Measurements from ENCODE around the gene MEIS2. TPM values are rescaled to one million over a fixed set of nuclear protein-coding genes. Genes with fewer than 3 reads are reported as not detected.

Gene MEIS2
- total RNA-seq, 1 donor from 2014 or later = 58.5 TPM

GRCh38 chr15:37016231-37016630, 84.1 kb downstream of the MEIS2 start:
- H3K9me3 Mint-ChIP-seq = no peaks in the 10 kb centered on the region
- peak overlapping the region; percentile 50 for H3K27ac Mint-ChIP-seq (ENCODE audit: unreplicated experiment)
- DNase-seq (ENCODE audit: low read depth, low spot score) = no peak
- no peak overlapping the region for H3K4me3 Mint-ChIP-seq
- peaks cover 59% of the 10 kb centered on the region for H3K4me1 Mint-ChIP-seq
- H3K36me3 Mint-ChIP-seq (ENCODE audit: low read depth) = peaks cover 3% of the 10 kb centered on the region
- no peak for TF ChIP-seq CTCF (conservative IDR thresholded peaks at IDR 0.05)
- H3K27me3 Mint-ChIP-seq (ENCODE audit: low read depth) = no peaks in the 10 kb centered on the region

GRCh38 chr15:37015451-37015850, 84.9 kb downstream of the MEIS2 start:
- Mint-ChIP-seq H3K4me3 (peak overlapping the region; percentile 59), H3K27me3 (ENCODE audit: low read depth) (no peaks in the 10 kb centered on the region), H3K36me3 (ENCODE audit: low read depth) (peaks cover 4% of the 10 kb centered on the region), H3K9me3 (no peaks in the 10 kb centered on the region), H3K4me1 (peaks cover 51% of the 10 kb centered on the region), H3K27ac (ENCODE audit: unreplicated experiment) (peak overlapping the region; percentile 65)
- TF ChIP-seq CTCF (conservative IDR thresholded peaks at IDR 0.05) = no peak
- DNase-seq (ENCODE audit: low read depth, low spot score) = no peak

- no peak for TF ChIP-seq CTCF (conservative IDR thresholded peaks at IDR 0.05)
- Mint-ChIP-seq H3K27me3 (ENCODE audit: low read depth) (no peaks in the 10 kb centered on the region), H3K27ac (ENCODE audit: unreplicated experiment) (peak overlapping the region; percentile 65), H3K4me3 (peak overlapping the region; percentile 59), H3K9me3 (no peaks in the 10 kb centered on the region), H3K36me3 (ENCODE audit: low read depth) (peaks cover 4% of the 10 kb centered on the region), H3K4me1 (peaks cover 47% of the 10 kb centered on the region)
- DNase-seq (ENCODE audit: low read depth, low spot score) = no peak
These were observed 85.3 kb downstream of the MEIS2 start for GRCh38 chr15:37015035-37015434.

GRCh38 chr15:37014566-37014965, 85.8 kb downstream of the MEIS2 start:
- no peak for TF ChIP-seq CTCF (conservative IDR thresholded peaks at IDR 0.05)
- H3K36me3 Mint-ChIP-seq (ENCODE audit: low read depth) = peaks cover 4% of the 10 kb centered on the region
- H3K27me3 Mint-ChIP-seq (ENCODE audit: low read depth) = no peaks in the 10 kb centered on the region
- H3K9me3 Mint-ChIP-seq = no peaks in the 10 kb centered on the region
- no peak for DNase-seq (ENCODE audit: low read depth, low spot score)
- H3K4me1 Mint-ChIP-seq = peaks cover 43% of the 10 kb centered on the region
- no peak overlapping the region for H3K27ac Mint-ChIP-seq (ENCODE audit: unreplicated experiment)
- H3K4me3 Mint-ChIP-seq = no peak overlapping the region

GRCh38 chr15:37014137-37014536, 86.2 kb downstream of the MEIS2 start:
- Mint-ChIP-seq H3K36me3 (ENCODE audit: low read depth) (peaks cover 4% of the 10 kb centered on the region), H3K4me1 (peaks cover 38% of the 10 kb centered on the region), H3K27ac (ENCODE audit: unreplicated experiment) (no peak overlapping the region), H3K9me3 (no peaks in the 10 kb centered on the region), H3K4me3 (no peak overlapping the region), H3K27me3 (ENCODE audit: low read depth) (no peaks in the 10 kb centered on the region)
- no peak for TF ChIP-seq CTCF (conservative IDR thresholded peaks at IDR 0.05)
- DNase-seq (ENCODE audit: low read depth, low spot score) = no peak

- TF ChIP-seq CTCF (conservative IDR thresholded peaks at IDR 0.05) = no peak
- H3K36me3 Mint-ChIP-seq (ENCODE audit: low read depth) = peaks cover 4% of the 10 kb centered on the region
- no peak overlapping the region for H3K4me3 Mint-ChIP-seq
- no peak for DNase-seq (ENCODE audit: low read depth, low spot score)
- H3K27ac Mint-ChIP-seq (ENCODE audit: unreplicated experiment) = no peak overlapping the region
- no peaks in the 10 kb centered on the region for H3K9me3 Mint-ChIP-seq
- H3K27me3 Mint-ChIP-seq (ENCODE audit: low read depth) = no peaks in the 10 kb centered on the region
- peaks cover 19% of the 10 kb centered on the region for H3K4me1 Mint-ChIP-seq
These were observed 89.8 kb downstream of the MEIS2 start for GRCh38 chr15:37010595-37010994.

Data from neural crest cell (in vitro differentiated cells).